ENCODE data around the gene SECTM1.

Gene SECTM1

GRCh38 chr17:82305727-82306300 is 27.8 kb downstream of the SECTM1 start:
- TF ChIP-seq, protein P1, sequence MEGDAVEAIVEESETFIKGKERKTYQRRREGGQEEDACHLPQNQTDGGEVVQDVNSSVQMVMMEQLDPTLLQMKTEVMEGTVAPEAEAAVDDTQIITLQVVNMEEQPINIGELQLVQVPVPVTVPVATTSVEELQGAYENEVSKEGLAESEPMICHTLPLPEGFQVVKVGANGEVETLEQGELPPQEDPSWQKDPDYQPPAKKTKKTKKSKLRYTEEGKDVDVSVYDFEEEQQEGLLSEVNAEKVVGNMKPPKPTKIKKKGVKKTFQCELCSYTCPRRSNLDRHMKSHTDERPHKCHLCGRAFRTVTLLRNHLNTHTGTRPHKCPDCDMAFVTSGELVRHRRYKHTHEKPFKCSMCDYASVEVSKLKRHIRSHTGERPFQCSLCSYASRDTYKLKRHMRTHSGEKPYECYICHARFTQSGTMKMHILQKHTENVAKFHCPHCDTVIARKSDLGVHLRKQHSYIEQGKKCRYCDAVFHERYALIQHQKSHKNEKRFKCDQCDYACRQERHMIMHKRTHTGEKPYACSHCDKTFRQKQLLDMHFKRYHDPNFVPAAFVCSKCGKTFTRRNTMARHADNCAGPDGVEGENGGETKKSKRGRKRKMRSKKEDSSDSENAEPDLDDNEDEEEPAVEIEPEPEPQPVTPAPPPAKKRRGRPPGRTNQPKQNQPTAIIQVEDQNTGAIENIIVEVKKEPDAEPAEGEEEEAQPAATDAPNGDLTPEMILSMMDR (IDR thresholded peaks at IDR 0.05; ENCODE audit: low read depth, low read length) = no peak
- DNase-seq (ENCODE audit: extremely low read depth, low read depth) = no peak

- TF ChIP-seq, protein P1 (IDR thresholded peaks at IDR 0.05; ENCODE audit: low read depth, low read length) = no peak
- DNase-seq (ENCODE audit: extremely low read depth, low read depth) = no peak
Measured at GRCh38 chr17:82304826-82305726, 28.5 kb downstream of the SECTM1 start.

DNA sequence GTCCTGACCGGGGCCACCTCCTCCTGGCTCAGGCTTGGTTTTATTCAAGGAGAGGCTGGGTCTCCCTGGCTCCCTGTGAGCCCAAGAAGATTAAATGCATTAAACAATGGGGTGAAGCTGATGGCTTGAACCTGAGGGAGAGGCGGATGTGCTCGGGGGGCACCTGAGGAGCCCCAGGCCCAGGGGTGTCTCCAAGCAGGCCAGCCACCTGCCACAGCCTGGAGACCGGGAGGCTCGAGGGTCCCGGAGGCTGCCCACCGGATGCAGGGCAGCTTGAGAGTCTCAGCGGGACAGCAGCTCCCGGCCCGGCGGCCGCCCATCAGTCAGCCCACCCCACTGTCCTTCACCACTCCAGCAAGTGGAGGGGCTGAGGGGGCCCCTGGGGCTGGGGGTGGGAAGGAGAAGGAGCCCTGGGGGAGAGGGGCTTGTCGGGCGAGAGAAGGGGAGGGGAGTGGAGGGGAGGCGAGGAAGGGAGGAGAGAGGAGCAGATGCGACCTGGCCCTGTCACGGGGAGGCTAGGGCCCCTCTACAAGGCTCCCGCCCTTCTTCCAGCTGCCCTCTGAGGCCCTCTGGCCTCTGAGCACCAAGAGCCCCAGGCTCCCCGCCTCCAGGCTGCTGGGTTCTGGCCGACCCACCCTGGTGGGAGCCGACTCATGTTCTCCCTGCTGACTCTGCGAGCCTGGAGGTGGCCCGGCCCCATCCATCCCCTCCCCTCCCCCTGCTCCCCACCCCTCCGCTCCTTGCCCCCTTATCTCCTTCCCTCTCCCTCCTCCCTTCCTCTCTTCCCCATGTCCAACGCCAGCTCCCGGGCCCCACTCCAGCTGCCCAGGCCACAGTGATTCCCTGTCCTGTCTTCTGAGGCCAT is 29.4 kb downstream of the SECTM1 start:
- TF ChIP-seq, protein P1 (IDR thresholded peaks at IDR 0.05; ENCODE audit: low read depth, low read length) = no peak
- DNase-seq (ENCODE audit: extremely low read depth, low read depth) = no peak

- DNase-seq (ENCODE audit: extremely low read depth, low read depth) = no peak
- TF ChIP-seq, protein P1 (IDR thresholded peaks at IDR 0.05; ENCODE audit: low read depth, low read length) = no peak
Measured at GRCh38 chr17:82302991-82303943, 30.3 kb downstream of the SECTM1 start.

GRCh38 chr17:82302568-82302963 is 31.0 kb downstream of the SECTM1 start:
- DNase-seq (ENCODE audit: extremely low read depth, low read depth) = no peak
- TF ChIP-seq, protein P1 (IDR thresholded peaks at IDR 0.05; ENCODE audit: low read depth, low read length) = no peak

DNA sequence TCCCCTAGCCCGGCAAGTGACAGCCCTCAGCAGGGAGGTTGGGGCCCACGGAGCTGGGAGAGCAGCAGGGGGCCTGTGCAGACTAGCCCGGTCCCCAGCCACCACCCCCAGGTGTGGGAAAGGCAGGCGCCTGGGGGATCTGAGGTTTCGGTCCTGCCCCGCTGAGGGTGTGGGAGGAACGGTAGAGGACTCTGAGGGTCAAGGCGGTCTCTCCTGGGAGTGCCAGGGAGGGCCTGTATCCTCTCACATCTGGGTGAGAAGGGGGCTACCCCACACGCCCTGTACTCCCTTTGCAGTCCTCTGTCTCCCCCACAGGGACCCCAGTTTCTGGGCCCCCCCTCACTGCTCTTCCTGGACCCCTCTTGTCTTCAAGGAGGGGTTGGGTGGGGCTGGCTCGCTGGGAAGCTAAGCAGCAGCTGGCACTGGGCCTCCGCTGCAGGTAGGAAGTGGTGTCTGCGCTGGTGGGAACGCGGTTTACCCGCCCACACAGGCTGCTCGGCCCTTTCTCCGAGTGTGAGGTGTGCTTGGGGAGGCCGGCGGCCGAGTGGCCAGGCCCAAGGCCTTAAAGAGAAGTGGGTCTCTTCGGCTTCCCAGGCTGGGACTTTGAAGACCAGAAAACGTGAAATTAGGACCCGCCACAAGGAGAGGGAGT is 31.5 kb downstream of the SECTM1 start:
- TF ChIP-seq, protein P1 (IDR thresholded peaks at IDR 0.05; ENCODE audit: low read depth, low read length) = no peak
- DNase-seq (ENCODE audit: extremely low read depth, low read depth) = no peak
